H1 (cell line): Measurements from ENCODE around the gene SIK3. TPM values are rescaled to one million over a fixed set of nuclear protein-coding genes. Genes with fewer than 3 reads are reported as not detected.

Experiments
- CHD2 ChIP-seq: IDR thresholded peaks from 2 replicates; pipeline ENCODE4 v1.6.1; 2012; ENCODE audit warnings: low read length, improper control_type of control experiment
- CHD7 ChIP-seq: fragments of 300-600 bp; sonication (generic); IDR thresholded peaks from 2 replicates; pipeline ENCODE4 v1.7.1; 2012; ENCODE audit warnings: low read length, moderate library complexity, mild to moderate bottlenecking, inconsistent platforms; ENCODE audit not compliant: insufficient replicate concordance
- CTCF ChIP-seq, 3 experiments: IDR thresholded peaks; 1 replicate in 2 of 3; 2 replicates in 1 of 3; pipeline versions ENCODE4 v1.5.1 to v1.6.1; 2011; ENCODE audit warnings: low read length in 3 of 3, mild to moderate bottlenecking in 3 of 3, inconsistent platforms in 2 of 3, low read depth in 1 of 3, moderate library complexity in 1 of 3; ENCODE audit not compliant: insufficient read depth in 1 of 3; ENCODE audit errors: control extremely low read depth in 1 of 3
- FOSL1 ChIP-seq: IDR thresholded peaks from 2 replicates; pipeline ENCODE4 v1.6.1; 2011; ENCODE audit warnings: mild to moderate bottlenecking, low read depth, low read length, moderate library complexity; ENCODE audit not compliant: insufficient read depth
- HDAC2 ChIP-seq, 2 experiments: fragments of 300-600 bp in 1 of 2; sonication (generic) in 1 of 2; IDR thresholded peaks; 2 replicates each; pipeline ENCODE4 v1.6.1; 2011 to 2012; ENCODE audit warnings: low read depth in 2 of 2, low read length in 2 of 2, mild to moderate bottlenecking in 2 of 2, moderate library complexity in 2 of 2, borderline replicate concordance in 1 of 2, inconsistent platforms in 1 of 2
- SIX5 ChIP-seq: IDR thresholded peaks from 2 replicates; pipeline ENCODE4 v1.6.1; 2011; ENCODE audit warnings: mild to moderate bottlenecking, low read depth, low read length
- TBP ChIP-seq: IDR thresholded peaks from 2 replicates; pipeline ENCODE4 v1.6.1; 2011; ENCODE audit warnings: low read depth, low read length, improper control_type of control experiment
- polyA plus RNA-seq, 7 experiments: library from polyadenylated mRNA; depleted of rRNA in 3 of 7; stranded (reverse) in 5 of 7; unstranded in 2 of 7; fragments of >200 nt in 5 of 7; fragments of 200-250 nt in 2 of 7; gene quantifications; 1 replicate in 5 of 7; 2 replicates in 1 of 7; 4 replicates in 1 of 7; pipeline versions ENCODE4 v1.2.1 to v1.2.3, GENCODE V29; 2011 to 2013; ENCODE audit warnings: missing spikeins in 2 of 7, mixed read lengths in 2 of 7
- total RNA-seq: library from RNA; stranded (reverse); fragmentation: NEBNext Ultra II Directional; extraction: Animal tissue kit (Norgen Biotek cat#: 25700); gene quantifications from 2 replicates; pipeline ENCODE4 v1.2.1, GENCODE V29; 2021

Gene SIK3
- total and polyA plus RNA-seq, 2 of the 8 experiments (the other 6 are each of a cell fraction or from before 2014, with no cell fraction given) = 19.9 to 32.1 TPM

- TF ChIP-seq CTCF (IDR thresholded peaks at IDR 0.05; ENCODE audit: control extremely low read depth in 1 of 3, insufficient read depth in 1 of 3, low read depth in 1 of 3, low read length in 3 of 3) = no peak
- no peak for TF ChIP-seq FOSL1
- no peak for TF ChIP-seq HDAC2 (IDR thresholded peaks at IDR 0.05; ENCODE audit: borderline replicate concordance in 1 of 2, low read depth in 2 of 2, low read length in 2 of 2)
- TF ChIP-seq CHD7 = no peak
- TF ChIP-seq TBP = no peak
- no peak for TF ChIP-seq CHD2
- TF ChIP-seq SIX5 = no peak
Observed at GRCh38 chr11:116973270-116973669, 125.0 kb downstream of the SIK3 start (continued).
